AG09309 (cell line): Measurements from ENCODE around the gene LTF.

Experiments used
- DNase-seq: peaks from one replicate; pipeline ENCODE4 v3.0.0-alpha.2; 2010; ENCODE audit warnings: low read depth
- H3K4me3 ChIP-seq: 2 replicates; pipeline ENCODE4 v1.5.1; 2011; ENCODE audit warnings: mild to moderate bottlenecking, low read depth, low read length, moderate library complexity; ENCODE audit not compliant: control insufficient read depth
- CTCF ChIP-seq: IDR thresholded peaks from 2 replicates; pipeline ENCODE4 v1.5.1; 2011; ENCODE audit warnings: mild to moderate bottlenecking, low read depth, low read length, inconsistent platforms; ENCODE audit not compliant: insufficient read depth, control insufficient read depth; ENCODE audit errors: missing control alignments

The LTF gene

GRCh38 chr3:46504789-46505188 is 40.1 kb upstream of the LTF start:
- DNase-seq, result no peak
- TF ChIP-seq CTCF, result no peak
- no peak overlapping the region for H3K4me3 ChIP-seq

- no peak for DNase-seq
- TF ChIP-seq CTCF, result no peak
- H3K4me3 ChIP-seq, result no peak overlapping the region
These were observed 38.6 kb upstream of the LTF start for GRCh38 chr3:46503200-46503874.

GRCh38 chr3:46501702-46502101 is 37.0 kb upstream of the LTF start:
- no peak for TF ChIP-seq CTCF
- DNase-seq, result no peak
- H3K4me3 ChIP-seq, result no peak overlapping the region

GRCh38 chr3:46500656-46501635 is 36.2 kb upstream of the LTF start:
- H3K4me3 ChIP-seq, result no peak overlapping the region
- peak; percentile 72 for DNase-seq
- no peak for TF ChIP-seq CTCF

- H3K4me3 ChIP-seq, result no peak overlapping the region
- no peak for DNase-seq
- no peak for TF ChIP-seq CTCF
These were observed 34.3 kb upstream of the LTF start for GRCh38 chr3:46498916-46499519.

GRCh38 chr3:46497556-46498265 is 33.0 kb upstream of the LTF start, which contains the start of gene RTP3:
RTP3 (plus strand) TSS chr3:46497976; CDS start chr3:46498063, 87 bp downstream.
- TF ChIP-seq CTCF, result no peak
- no peak for DNase-seq
- no peak within 1 kb of the TSS for H3K4me3 ChIP-seq
